ENCODE results near the gene FKBP6.
"Not testable (repeated sequence)": the region's sequence is repeated elsewhere in the genome, so short reads cannot be mapped to it uniquely, and the experiment has no call there.

DNA sequence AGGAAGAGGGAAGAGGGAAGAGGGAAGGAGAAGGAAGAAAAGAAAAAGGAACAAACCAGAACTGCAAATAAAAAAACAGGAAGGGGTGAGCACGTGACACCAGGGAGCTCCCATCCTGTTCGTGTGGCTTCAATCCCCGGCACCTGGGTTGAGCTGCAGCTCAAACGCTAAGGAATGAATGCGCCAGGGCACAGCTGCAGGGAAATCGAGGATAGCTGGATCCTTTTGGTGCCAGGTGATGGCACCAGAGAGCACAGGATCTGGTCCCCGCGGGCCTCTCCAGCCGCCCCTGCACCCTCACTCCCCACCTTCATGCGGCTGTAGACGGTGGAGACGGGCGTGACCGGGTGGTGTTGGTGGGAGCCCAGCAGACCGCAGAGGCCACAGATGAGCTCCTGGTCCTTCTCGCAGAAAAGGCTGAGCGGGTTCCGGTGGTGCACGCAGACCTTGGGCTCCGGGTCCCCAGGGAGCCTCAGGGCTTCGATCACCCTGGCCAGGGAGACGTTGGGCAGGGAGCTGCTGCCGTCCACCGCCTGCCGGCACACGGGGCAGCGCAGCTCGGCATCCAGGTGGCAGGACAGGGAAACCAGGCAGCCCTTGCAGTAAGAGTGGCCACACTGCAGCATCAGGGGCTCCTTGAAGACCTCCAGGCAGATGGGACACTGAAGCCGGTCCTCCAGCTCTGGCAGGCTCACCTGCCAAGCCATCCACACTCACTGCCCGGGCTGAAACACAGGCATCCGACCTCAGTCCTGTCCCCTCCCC is 3.7 kb upstream of the FKBP6 start:
- TF ChIP-seq, protein P1, sequence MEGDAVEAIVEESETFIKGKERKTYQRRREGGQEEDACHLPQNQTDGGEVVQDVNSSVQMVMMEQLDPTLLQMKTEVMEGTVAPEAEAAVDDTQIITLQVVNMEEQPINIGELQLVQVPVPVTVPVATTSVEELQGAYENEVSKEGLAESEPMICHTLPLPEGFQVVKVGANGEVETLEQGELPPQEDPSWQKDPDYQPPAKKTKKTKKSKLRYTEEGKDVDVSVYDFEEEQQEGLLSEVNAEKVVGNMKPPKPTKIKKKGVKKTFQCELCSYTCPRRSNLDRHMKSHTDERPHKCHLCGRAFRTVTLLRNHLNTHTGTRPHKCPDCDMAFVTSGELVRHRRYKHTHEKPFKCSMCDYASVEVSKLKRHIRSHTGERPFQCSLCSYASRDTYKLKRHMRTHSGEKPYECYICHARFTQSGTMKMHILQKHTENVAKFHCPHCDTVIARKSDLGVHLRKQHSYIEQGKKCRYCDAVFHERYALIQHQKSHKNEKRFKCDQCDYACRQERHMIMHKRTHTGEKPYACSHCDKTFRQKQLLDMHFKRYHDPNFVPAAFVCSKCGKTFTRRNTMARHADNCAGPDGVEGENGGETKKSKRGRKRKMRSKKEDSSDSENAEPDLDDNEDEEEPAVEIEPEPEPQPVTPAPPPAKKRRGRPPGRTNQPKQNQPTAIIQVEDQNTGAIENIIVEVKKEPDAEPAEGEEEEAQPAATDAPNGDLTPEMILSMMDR (conservative IDR thresholded peaks at IDR 0.05 in 1 of 2, IDR thresholded peaks at IDR 0.05 in 1 of 2; ENCODE audit: low read depth in 1 of 2, low read length in 2 of 2): peak; percentile 25 to 65
- not testable (repeated sequence) for TF ChIP-seq EZH2 (IDR thresholded peaks at IDR 0.05; ENCODE audit: low read length, missing control alignments)
